HG02870 (cell line): ENCODE measurements around the gene DCLK2.
"Not testable (repeated sequence)": the region's sequence is repeated elsewhere in the genome, so short reads cannot be mapped to it uniquely, and the experiment has no call there.

Experiments used
- ATAC-seq: cut with Tn5 transposase; IDR thresholded peaks from one replicate; pipeline ENCODE4 v1.9.1; 2021; ENCODE audit warnings: mild to moderate bottlenecking, moderate library complexity; ENCODE audit not compliant: unreplicated experiment

Gene DCLK2

GRCh38 chr4:150197256-150197655 is 119.0 kb downstream of the DCLK2 start:
- not testable (repeated sequence) for ATAC-seq

GRCh38 chr4:150199056-150199455 is 120.8 kb downstream of the DCLK2 start:
- no peak for ATAC-seq

- no peak for ATAC-seq
Measured at GRCh38 chr4:150205016-150205415, 126.8 kb downstream of the DCLK2 start.

GRCh38 chr4:150206265-150206664 is 128.0 kb downstream of the DCLK2 start:
- ATAC-seq: no peak

GRCh38 chr4:150206954-150207353 is 128.7 kb downstream of the DCLK2 start:
- ATAC-seq: no peak

- ATAC-seq: no peak
Measured at GRCh38 chr4:150207871-150208270, 129.6 kb downstream of the DCLK2 start.

- peak; percentile 47 for ATAC-seq
Measured at GRCh38 chr4:150209140-150209829, 131.0 kb downstream of the DCLK2 start.

GRCh38 chr4:150211016-150211415 is 132.8 kb downstream of the DCLK2 start:
- ATAC-seq: no peak

- ATAC-seq: no peak
Measured at GRCh38 chr4:150211799-150212445, 133.7 kb downstream of the DCLK2 start.

- no peak for ATAC-seq
Measured at GRCh38 chr4:150212485-150212884, 134.2 kb downstream of the DCLK2 start.

- ATAC-seq: no peak
Measured at GRCh38 chr4:150212927-150213326, 134.7 kb downstream of the DCLK2 start.

- ATAC-seq: no peak
Measured at GRCh38 chr4:150215601-150216000, 137.4 kb downstream of the DCLK2 start.

GRCh38 chr4:150216726-150217125 is 138.5 kb downstream of the DCLK2 start:
- no peak for ATAC-seq

- ATAC-seq: no peak
Measured at GRCh38 chr4:150217192-150217591, 138.9 kb downstream of the DCLK2 start.

GRCh38 chr4:150217808-150218207 is 139.6 kb downstream of the DCLK2 start:
- ATAC-seq: no peak

GRCh38 chr4:150218447-150218846 is 140.2 kb downstream of the DCLK2 start:
- ATAC-seq: no peak

- ATAC-seq: no peak
Measured at GRCh38 chr4:150219841-150220240, 141.6 kb downstream of the DCLK2 start.

- ATAC-seq: no peak
Measured at GRCh38 chr4:150224896-150225591, 146.8 kb downstream of the DCLK2 start.

- ATAC-seq: no peak
Measured at GRCh38 chr4:150229520-150229919, 151.3 kb downstream of the DCLK2 start.

GRCh38 chr4:150230561-150230960 is 152.3 kb downstream of the DCLK2 start:
- no peak for ATAC-seq

GRCh38 chr4:150231107-150231770 is 153.0 kb downstream of the DCLK2 start:
- no peak for ATAC-seq
